HG03571 (cell line): ENCODE data around the gene AHCYL2.
"Not testable (repeated sequence)": the region's sequence is repeated elsewhere in the genome, so short reads cannot be mapped to it uniquely, and the experiment has no call there.

ENCODE experiments used
- ATAC-seq: cut with Tn5 transposase; IDR thresholded peaks from one replicate; pipeline ENCODE4 v1.9.1; 2021; ENCODE audit not compliant: unreplicated experiment

The AHCYL2 gene

GRCh38 chr7:129282865-129283264 is 58.0 kb downstream of the AHCYL2 start:
- ATAC-seq, result no peak

- ATAC-seq, result no peak
Observed at GRCh38 chr7:129283936-129284335, 59.1 kb downstream of the AHCYL2 start.

GRCh38 chr7:129285111-129285510 is 60.3 kb downstream of the AHCYL2 start:
- no peak for ATAC-seq

- no peak for ATAC-seq
Observed at GRCh38 chr7:129292861-129293260, 68.0 kb downstream of the AHCYL2 start.

GRCh38 chr7:129295015-129295423 is 70.2 kb downstream of the AHCYL2 start:
- no peak for ATAC-seq

GRCh38 chr7:129298268-129298893 is 73.6 kb downstream of the AHCYL2 start:
- ATAC-seq, result no peak

- ATAC-seq, result no peak
Observed at GRCh38 chr7:129299889-129300288, 75.1 kb downstream of the AHCYL2 start.

GRCh38 chr7:129300299-129300698 is 75.5 kb downstream of the AHCYL2 start:
- ATAC-seq, result not testable (repeated sequence)

GRCh38 chr7:129307592-129307991 is 82.8 kb downstream of the AHCYL2 start:
- no peak for ATAC-seq

- ATAC-seq, result no peak
Observed at GRCh38 chr7:129308047-129308446, 83.2 kb downstream of the AHCYL2 start.

- ATAC-seq, result no peak
Observed at GRCh38 chr7:129311429-129311828, 86.6 kb downstream of the AHCYL2 start.

GRCh38 chr7:129313282-129313681 is 88.5 kb downstream of the AHCYL2 start:
- ATAC-seq, result no peak

GRCh38 chr7:129315960-129316359 is 91.1 kb downstream of the AHCYL2 start:
- ATAC-seq, result no peak

GRCh38 chr7:129317450-129317849 is 92.6 kb downstream of the AHCYL2 start:
- ATAC-seq, result no peak

- ATAC-seq, result no peak
Observed at GRCh38 chr7:129327076-129327475, 102.2 kb downstream of the AHCYL2 start.

GRCh38 chr7:129332254-129333035 is 107.6 kb downstream of the AHCYL2 start:
- no peak for ATAC-seq

GRCh38 chr7:129334473-129334872 is 109.6 kb downstream of the AHCYL2 start:
- ATAC-seq, result no peak

GRCh38 chr7:129338450-129338849 is 113.6 kb downstream of the AHCYL2 start:
- no peak for ATAC-seq

- ATAC-seq, result no peak
Observed at GRCh38 chr7:129341212-129341611, 116.4 kb downstream of the AHCYL2 start.

GRCh38 chr7:129341816-129342806 is 117.3 kb downstream of the AHCYL2 start:
- no peak for ATAC-seq

GRCh38 chr7:129343099-129343700 is 118.4 kb downstream of the AHCYL2 start:
- no peak for ATAC-seq
